H1 (cell line): ENCODE results near the gene SHISAL2B. TPM values are rescaled to one million over a fixed set of nuclear protein-coding genes. Genes with fewer than 3 reads are reported as not detected.

Source experiments
- CTCF ChIA-PET: fragments of 300-600 bp; sonication (Branson Sonifier 250); formaldehyde crosslinking; loops from one replicate; lab custom pipeline; 2021; ENCODE audit not compliant: partially characterized antibody; lab: Charles Lee
- POLR2A ChIA-PET: fragments of 300-600 bp; sonication (Branson Sonifier 250); formaldehyde crosslinking; loops from one replicate; lab custom pipeline; 2021; ENCODE audit warnings: inconsistent platforms; ENCODE audit not compliant: partially characterized antibody; lab: Charles Lee
- DNase-seq, 2 experiments: peaks; one replicate each; pipeline versions ENCODE4 v3.0.0 to v3.0.0-alpha.2; 2010 to 2022; ENCODE audit warnings: low spot score in 2 of 2, low read depth in 1 of 2, mixed read lengths in 1 of 2
- FAIRE-seq: peaks from 2 replicates; lab custom pipeline; 2011; peaks lifted over from hg19 to GRCh38; lab: Jason Lieb, UNC
- H2AFZ ChIP-seq: 2 replicates; pipeline ENCODE4 v1.8.1; 2012; ENCODE audit warnings: low read length, inconsistent platforms
- H2AK5ac ChIP-seq: 2 replicates; pipeline ENCODE4 v1.6.1; 2013; ENCODE audit warnings: low read depth, low read length
- H2BK120ac ChIP-seq: replicated peaks from 2 replicates; pipeline ENCODE3; 2013; ENCODE audit warnings: low read depth, low read length, inconsistent platforms
- H2BK12ac ChIP-seq: 2 replicates; pipeline ENCODE4 v1.6.1; 2013; ENCODE audit warnings: low read depth, low read length
- H2BK15ac ChIP-seq: 2 replicates; pipeline ENCODE4 v1.6.1; 2013; ENCODE audit warnings: low read length
- H2BK20ac ChIP-seq: 2 replicates; pipeline ENCODE4 v1.6.1; 2013; ENCODE audit warnings: low read length
- H2BK5ac ChIP-seq: 2 replicates; pipeline ENCODE4 v1.6.1; 2013; ENCODE audit warnings: low read depth, low read length
- H3K14ac ChIP-seq: 2 replicates; pipeline ENCODE4 v1.6.1; 2013; ENCODE audit warnings: inconsistent platforms; ENCODE audit not compliant: insufficient read length
- H3K18ac ChIP-seq: 2 replicates; pipeline ENCODE4 v1.6.1; 2013; ENCODE audit warnings: low read length; ENCODE audit errors: extremely low read depth
- H3K23ac ChIP-seq: 2 replicates; pipeline ENCODE4 v1.6.1; 2013; ENCODE audit warnings: inconsistent platforms; ENCODE audit not compliant: insufficient read length
- H3K23me2 ChIP-seq: 2 replicates; pipeline ENCODE4 v1.6.1; 2013; ENCODE audit warnings: low read depth, low read length
- H3K27ac ChIP-seq: 2 replicates; pipeline ENCODE4 v1.6.1; 2011; ENCODE audit warnings: low read depth, low read length, inconsistent platforms
- H3K27me3 ChIP-seq, 4 experiments: replicated peaks in 1 of 4; 1 replicate in 1 of 4; 2 replicates in 3 of 4; pipeline versions ENCODE4 v1.6.1 to v1.8.1; 2011 to 2013; ENCODE audit warnings: low read length in 3 of 4, mild to moderate bottlenecking in 3 of 4, inconsistent platforms in 2 of 4, mixed read lengths in 2 of 4, moderate library complexity in 1 of 4; ENCODE audit not compliant: control insufficient read depth in 3 of 4, insufficient read depth in 3 of 4; ENCODE audit errors: extremely low read depth in 1 of 4
- H3K36me3 ChIP-seq, 4 experiments: 2 replicates each; pipeline versions ENCODE4 v1.6.1 to v1.8.1; 2011 to 2013; ENCODE audit warnings: mild to moderate bottlenecking in 4 of 4, low read length in 3 of 4, moderate library complexity in 2 of 4, control low read depth in 1 of 4, inconsistent platforms in 1 of 4; ENCODE audit not compliant: insufficient read depth in 4 of 4, control insufficient read depth in 2 of 4
- H3K4ac ChIP-seq: replicated peaks from 2 replicates; pipeline ENCODE3; 2013; ENCODE audit warnings: low read length, low read depth, mixed read lengths, inconsistent platforms; ENCODE audit not compliant: insufficient read length
- H3K4me1 ChIP-seq, 4 experiments: replicated peaks in 1 of 4; 1 replicate in 1 of 4; 2 replicates in 3 of 4; pipeline versions ENCODE4 v1.6.1 to v1.8.1; 2011 to 2013; ENCODE audit warnings: low read length in 3 of 4, inconsistent platforms in 2 of 4, mixed read lengths in 1 of 4; ENCODE audit not compliant: insufficient read depth in 4 of 4, control insufficient read depth in 3 of 4
- H3K4me2 ChIP-seq, 2 experiments: 2 replicates each; pipeline versions ENCODE4 v1.6.1 to v1.8.1; 2011 to 2013; ENCODE audit warnings: low read depth in 2 of 2, low read length in 2 of 2, control low read depth in 1 of 2, inconsistent platforms in 1 of 2, mild to moderate bottlenecking in 1 of 2; ENCODE audit not compliant: insufficient read depth in 1 of 2
- H3K4me3 ChIP-seq, 4 experiments: fragments of 200-600, 300-600 bp in 1 of 4; sonication (generic), shearing (Covaris generic), sonication (Bioruptor Twin) in 1 of 4; 2 replicates each; pipeline versions ENCODE4 v1.5.1 to v1.8.1; 2011 to 2016; ENCODE audit warnings: low read length in 4 of 4, low read depth in 3 of 4, control low read depth in 2 of 4, inconsistent platforms in 2 of 4, mild to moderate bottlenecking in 2 of 4, mixed read lengths in 1 of 4, moderate library complexity in 1 of 4; ENCODE audit not compliant: insufficient read depth in 2 of 4; ENCODE audit errors: extremely low read depth in 1 of 4
- H3K56ac ChIP-seq: replicated peaks from 2 replicates; pipeline ENCODE3; 2013; ENCODE audit warnings: low read depth, mild to moderate bottlenecking, mixed read lengths, low read length, inconsistent platforms; ENCODE audit not compliant: insufficient read length
- H3K79me1 ChIP-seq: 2 replicates; pipeline ENCODE4 v1.6.1; 2013; ENCODE audit warnings: low read depth, low read length, control low read depth
- H3K79me2 ChIP-seq, 2 experiments: 2 replicates each; pipeline versions ENCODE4 v1.6.1 to v1.8.1; 2012 to 2013; ENCODE audit warnings: low read length in 2 of 2, mild to moderate bottlenecking in 2 of 2, inconsistent platforms in 1 of 2; ENCODE audit not compliant: insufficient read depth in 2 of 2, control insufficient read depth in 1 of 2
- H3K9ac ChIP-seq, 4 experiments: replicated peaks in 1 of 4; 1 replicate in 1 of 4; 2 replicates in 3 of 4; pipeline versions ENCODE4 v1.6.1 to v1.8.1; 2011 to 2013; ENCODE audit warnings: low read depth in 3 of 4, low read length in 3 of 4, control low read depth in 2 of 4, mild to moderate bottlenecking in 2 of 4, moderate library complexity in 2 of 4, inconsistent platforms in 1 of 4; ENCODE audit errors: extremely low read depth in 1 of 4
- H3K9me3 ChIP-seq, 2 experiments: 2 replicates each; pipeline versions ENCODE4 v1.6.1 to v1.8.1; 2012 to 2013; ENCODE audit warnings: mild to moderate bottlenecking in 2 of 2, moderate library complexity in 2 of 2, control low read depth in 1 of 2, inconsistent platforms in 1 of 2, low read depth in 1 of 2, low read length in 1 of 2, mixed read lengths in 1 of 2; ENCODE audit not compliant: insufficient read depth in 2 of 2
- H4K20me1 ChIP-seq, 2 experiments: replicated peaks in 1 of 2; 2 replicates each; pipeline versions ENCODE3 to v1.8.1; 2011 to 2013; ENCODE audit warnings: inconsistent platforms in 2 of 2, low read length in 2 of 2, mild to moderate bottlenecking in 1 of 2; ENCODE audit not compliant: insufficient read depth in 2 of 2, control insufficient read depth in 1 of 2
- H4K5ac ChIP-seq: 2 replicates; pipeline ENCODE4 v1.6.1; 2013; ENCODE audit warnings: low read length, low read depth, mixed read lengths, inconsistent platforms; ENCODE audit not compliant: insufficient read length
- H4K8ac ChIP-seq: 2 replicates; pipeline ENCODE4 v1.8.0; 2013; ENCODE audit warnings: mild to moderate bottlenecking, moderate library complexity, low read length, inconsistent platforms; ENCODE audit not compliant: insufficient read depth; ENCODE audit errors: extremely low read depth
- H4K91ac ChIP-seq: replicated peaks from 2 replicates; pipeline ENCODE3; 2013; ENCODE audit warnings: low read length, mixed read lengths, inconsistent platforms; ENCODE audit not compliant: insufficient read length
- CHD7 ChIP-seq: fragments of 300-600 bp; sonication (generic); IDR thresholded peaks from 2 replicates; pipeline ENCODE4 v1.7.1; 2012; ENCODE audit warnings: low read length, moderate library complexity, mild to moderate bottlenecking, inconsistent platforms; ENCODE audit not compliant: insufficient replicate concordance
- polyA plus RNA-seq, 7 experiments: library from polyadenylated mRNA; depleted of rRNA in 3 of 7; stranded (reverse) in 5 of 7; unstranded in 2 of 7; fragments of >200 nt in 5 of 7; fragments of 200-250 nt in 2 of 7; gene quantifications; 1 replicate in 5 of 7; 2 replicates in 1 of 7; 4 replicates in 1 of 7; pipeline versions ENCODE4 v1.2.1 to v1.2.3, GENCODE V29; 2011 to 2013; ENCODE audit warnings: missing spikeins in 2 of 7, mixed read lengths in 2 of 7
- total RNA-seq: library from RNA; stranded (reverse); fragmentation: NEBNext Ultra II Directional; extraction: Animal tissue kit (Norgen Biotek cat#: 25700); gene quantifications from 2 replicates; pipeline ENCODE4 v1.2.1, GENCODE V29; 2021

Gene SHISAL2B
- total and polyA plus RNA-seq, 2 of the 8 experiments (the other 6 are each of a cell fraction or from before 2014, with no cell fraction given): 10.6 to 14.2 TPM

- Histone ChIP-seq H3K9me3 (no peaks in the 10 kb centered on the region), H3K18ac (no peak overlapping the region), H2AFZ (no peak overlapping the region), H2BK5ac (no peak overlapping the region), H2AK5ac (no peak overlapping the region), H4K20me1 (peaks cover 0 to 2% of the 10 kb centered on the region in 2 experiments), H3K4me2 (no peak overlapping the region), H2BK15ac (no peak overlapping the region), H4K5ac (no peak overlapping the region), H4K91ac (no peak overlapping the region), H3K23me2 (no peaks in the 10 kb centered on the region), H3K79me2 (peaks cover 0 to 6% of the 10 kb centered on the region in 2 experiments; a peak in 2 of 4 replicates), H3K27me3 (no peaks in the 10 kb centered on the region), H3K9ac (no peak overlapping the region), H3K36me3 (peaks cover 0 to 22% (median 4%) of the 10 kb centered on the region in 4 experiments; a peak in 4 of 8 replicates), H2BK20ac (no peak overlapping the region), H2BK12ac (no peak overlapping the region), H3K4ac (no peak overlapping the region), H3K23ac (no peak overlapping the region), H3K4me1 (peaks cover 0 to 2% (median 0%) of the 10 kb centered on the region in 4 experiments; a peak in 2 of 7 replicates), H4K8ac (no peak overlapping the region), H3K56ac (no peak overlapping the region), H3K4me3 (no peak overlapping the region), H3K79me1 (peaks cover 3% of the 10 kb centered on the region; the same call in 1 of the 2 replicates), H3K27ac (no peak overlapping the region), H3K14ac (no peak overlapping the region), H2BK120ac (no peak overlapping the region)
- FAIRE-seq (no peak), DNase-seq (no peak)
- ChIA-PET CTCF (interaction anchor here (1.2 kb wide), 1 partner anchor 25 kb away, joined by 4 read pairs; the partner anchor contains the start of genes CWC27 and SREK1IP1), POLR2A (no interaction called here)
- TF ChIP-seq CHD7: no peak
Measured at GRCh38 chr5:64742821-64743220, 52.5 kb downstream of the SHISAL2B start.
